ENCODE data around the gene AHCYL1. TPM values are rescaled to one million over a fixed set of nuclear protein-coding genes. Genes with fewer than 3 reads are reported as not detected.

The AHCYL1 gene
- total and polyA plus RNA-seq, 10 donors = 16.2 to 65.3 (median 50.0) TPM

DNA sequence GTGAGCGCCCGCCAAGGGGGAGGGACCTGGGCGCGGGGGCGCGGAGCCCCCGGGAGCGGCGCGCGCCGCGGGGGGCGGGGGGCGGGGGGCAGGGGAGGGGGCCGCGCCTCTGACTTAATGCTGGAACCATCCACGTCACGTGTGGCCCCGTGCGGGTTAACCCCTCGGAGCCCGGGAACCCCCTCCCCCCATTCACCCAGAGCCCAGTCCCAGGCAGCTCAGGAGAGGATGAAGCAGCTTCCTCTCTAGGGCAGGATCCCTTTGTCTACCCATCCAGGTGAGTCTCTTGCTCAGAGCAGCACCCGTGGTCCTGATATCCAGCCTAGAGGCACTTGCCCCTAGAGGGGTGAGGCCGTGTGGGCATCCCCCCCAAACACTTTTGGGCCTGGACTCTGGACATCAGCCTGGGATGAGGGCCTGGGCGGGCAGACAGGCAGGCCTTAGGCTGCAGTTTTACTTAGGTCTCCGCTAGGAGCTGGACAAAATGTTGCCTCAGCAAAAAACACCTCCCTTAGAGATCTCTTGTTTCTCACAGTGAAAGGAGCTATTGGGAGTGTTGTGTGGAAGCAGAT, 86.2 kb downstream of the AHCYL1 start, which contains the start of gene ALX3:
TSS of gene ALX3 (minus strand) at position 2 of the 572 bp plus-strand sequence. CDS start 60 bp downstream, outside the sequence.
- intact Hi-C loops (cut with DNase I; ENCODE audit: low total_unique reads) = no loop called here
- Histone ChIP-seq H3K4me3 (peak within 1 kb of the TSS in 6 of 8 donors; percentile 9 to 59 (median 25)), H3K27me3 (replicated peaks in 1 of 7) (peaks cover 20 to 79% (median 63%) of the 10 kb centered on the region in 7 donors), H3K36me3 (no peaks in the 10 kb centered on the region), H3K27ac (no peak within 1 kb of the TSS), H3K9me3 (no peaks in the 10 kb centered on the region), H3K4me1 (peaks cover 23 to 45% (median 32%) of the 10 kb centered on the region in 6 donors)
- TF ChIP-seq POLR2AphosphoS5 (IDR thresholded peaks at IDR 0.05) (no peak), POLR2A (IDR thresholded peaks at IDR 0.05) (no peak)
- TF ChIP-seq, protein P1, sequence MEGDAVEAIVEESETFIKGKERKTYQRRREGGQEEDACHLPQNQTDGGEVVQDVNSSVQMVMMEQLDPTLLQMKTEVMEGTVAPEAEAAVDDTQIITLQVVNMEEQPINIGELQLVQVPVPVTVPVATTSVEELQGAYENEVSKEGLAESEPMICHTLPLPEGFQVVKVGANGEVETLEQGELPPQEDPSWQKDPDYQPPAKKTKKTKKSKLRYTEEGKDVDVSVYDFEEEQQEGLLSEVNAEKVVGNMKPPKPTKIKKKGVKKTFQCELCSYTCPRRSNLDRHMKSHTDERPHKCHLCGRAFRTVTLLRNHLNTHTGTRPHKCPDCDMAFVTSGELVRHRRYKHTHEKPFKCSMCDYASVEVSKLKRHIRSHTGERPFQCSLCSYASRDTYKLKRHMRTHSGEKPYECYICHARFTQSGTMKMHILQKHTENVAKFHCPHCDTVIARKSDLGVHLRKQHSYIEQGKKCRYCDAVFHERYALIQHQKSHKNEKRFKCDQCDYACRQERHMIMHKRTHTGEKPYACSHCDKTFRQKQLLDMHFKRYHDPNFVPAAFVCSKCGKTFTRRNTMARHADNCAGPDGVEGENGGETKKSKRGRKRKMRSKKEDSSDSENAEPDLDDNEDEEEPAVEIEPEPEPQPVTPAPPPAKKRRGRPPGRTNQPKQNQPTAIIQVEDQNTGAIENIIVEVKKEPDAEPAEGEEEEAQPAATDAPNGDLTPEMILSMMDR (IDR thresholded peaks at IDR 0.05 in 8 of 11, conservative IDR thresholded peaks at IDR 0.05 in 3 of 11) = no peak
- no peak for DNase-seq
- WGBS, 5 donors = 13 to 43% (median 31%) methylated on average over 6 to 27 of the region's 27 CpGs

Other genes with a start within 250 kb of the AHCYL1 start
- 10 to 100 TPM in 6 of 7 donors, 1 to 10 TPM in 1; 8.9 to 42.4 (median 21.9) TPM for gene GSTM3, start 243.7 kb upstream of the AHCYL1 start, total RNA-seq
- 10 to 100 TPM; 11.2 to 44.0 (median 16.9) TPM for gene GSTM3, start 243.7 kb upstream of the AHCYL1 start, polyA plus RNA-seq
- 1 to 10 TPM in 1 of 7 donors, not detected in 6; 1.2 TPM for gene EPS8L3, start 220.8 kb upstream of the AHCYL1 start, total RNA-seq
- not detected for gene EPS8L3, start 220.8 kb upstream of the AHCYL1 start, polyA plus RNA-seq
- gene CSF1, start 73.9 kb upstream of the AHCYL1 start, total RNA-seq = 100 to 1,000 TPM in 4 of 7 donors, 10 to 100 TPM in 3; 54.2 to 207 (median 112) TPM
- gene CSF1, start 73.9 kb upstream of the AHCYL1 start, polyA plus RNA-seq = 10 to 100 TPM in 1 of 3 donors, 1 to 10 TPM in 2; 5.8 to 17.3 (median 8.1) TPM
- 10 to 100 TPM; 46.0 to 98.7 (median 61.6) TPM for gene STRIP1, start 49.9 kb downstream of the AHCYL1 start, total RNA-seq
- gene STRIP1, start 49.9 kb downstream of the AHCYL1 start, polyA plus RNA-seq = 10 to 100 TPM; 11.8 to 25.6 (median 17.2) TPM
- not detected for gene ALX3, start 85.9 kb downstream of the AHCYL1 start, total RNA-seq
- gene ALX3, start 85.9 kb downstream of the AHCYL1 start, polyA plus RNA-seq = under 1 TPM in 2 of 3 donors, not detected in 1; 0.10 to 0.12 TPM
- not detected for gene UBL4B, start 127.7 kb downstream of the AHCYL1 start, total RNA-seq
- gene UBL4B, start 127.7 kb downstream of the AHCYL1 start, polyA plus RNA-seq = not detected
- not detected for gene SLC6A17, start 165.7 kb downstream of the AHCYL1 start, total RNA-seq
- under 1 TPM in 2 of 3 donors, not detected in 1; under 0.01 to 0.02 TPM for gene SLC6A17, start 165.7 kb downstream of the AHCYL1 start, polyA plus RNA-seq
- gene KCNC4, start 225.5 kb downstream of the AHCYL1 start, total RNA-seq = 10 to 100 TPM in 5 of 7 donors, 1 to 10 TPM in 2; 9.8 to 22.1 (median 14.8) TPM
- gene KCNC4, start 225.5 kb downstream of the AHCYL1 start, polyA plus RNA-seq = 1 to 10 TPM; 1.4 to 3.7 (median 2.1) TPM